ENCODE measurements around the gene ZSCAN32.

ZSCAN32 gene

GRCh38 chr16:3431779-3432219, 31.0 kb upstream of the ZSCAN32 start:
- no peak overlapping the region for H3K27ac ChIP-seq
- no peak for DNase-seq (ENCODE audit: low spot score)
- ChIA-PET CTCF (no interaction called here), POLR2A (ENCODE audit: low non-redundant PET) (no interaction called here)
- TF ChIP-seq, protein P1, sequence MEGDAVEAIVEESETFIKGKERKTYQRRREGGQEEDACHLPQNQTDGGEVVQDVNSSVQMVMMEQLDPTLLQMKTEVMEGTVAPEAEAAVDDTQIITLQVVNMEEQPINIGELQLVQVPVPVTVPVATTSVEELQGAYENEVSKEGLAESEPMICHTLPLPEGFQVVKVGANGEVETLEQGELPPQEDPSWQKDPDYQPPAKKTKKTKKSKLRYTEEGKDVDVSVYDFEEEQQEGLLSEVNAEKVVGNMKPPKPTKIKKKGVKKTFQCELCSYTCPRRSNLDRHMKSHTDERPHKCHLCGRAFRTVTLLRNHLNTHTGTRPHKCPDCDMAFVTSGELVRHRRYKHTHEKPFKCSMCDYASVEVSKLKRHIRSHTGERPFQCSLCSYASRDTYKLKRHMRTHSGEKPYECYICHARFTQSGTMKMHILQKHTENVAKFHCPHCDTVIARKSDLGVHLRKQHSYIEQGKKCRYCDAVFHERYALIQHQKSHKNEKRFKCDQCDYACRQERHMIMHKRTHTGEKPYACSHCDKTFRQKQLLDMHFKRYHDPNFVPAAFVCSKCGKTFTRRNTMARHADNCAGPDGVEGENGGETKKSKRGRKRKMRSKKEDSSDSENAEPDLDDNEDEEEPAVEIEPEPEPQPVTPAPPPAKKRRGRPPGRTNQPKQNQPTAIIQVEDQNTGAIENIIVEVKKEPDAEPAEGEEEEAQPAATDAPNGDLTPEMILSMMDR (conservative IDR thresholded peaks at IDR 0.05; ENCODE audit: low read depth), result no peak

- no peak for DNase-seq (ENCODE audit: low spot score)
- ChIA-PET POLR2A (ENCODE audit: low non-redundant PET) (no interaction called here), CTCF (no interaction called here)
- H3K27ac ChIP-seq, result no peak overlapping the region
- TF ChIP-seq, protein P1 (conservative IDR thresholded peaks at IDR 0.05; ENCODE audit: low read depth), result no peak
Observed at GRCh38 chr16:3413730-3414379, 13.1 kb upstream of the ZSCAN32 start.

DNA sequence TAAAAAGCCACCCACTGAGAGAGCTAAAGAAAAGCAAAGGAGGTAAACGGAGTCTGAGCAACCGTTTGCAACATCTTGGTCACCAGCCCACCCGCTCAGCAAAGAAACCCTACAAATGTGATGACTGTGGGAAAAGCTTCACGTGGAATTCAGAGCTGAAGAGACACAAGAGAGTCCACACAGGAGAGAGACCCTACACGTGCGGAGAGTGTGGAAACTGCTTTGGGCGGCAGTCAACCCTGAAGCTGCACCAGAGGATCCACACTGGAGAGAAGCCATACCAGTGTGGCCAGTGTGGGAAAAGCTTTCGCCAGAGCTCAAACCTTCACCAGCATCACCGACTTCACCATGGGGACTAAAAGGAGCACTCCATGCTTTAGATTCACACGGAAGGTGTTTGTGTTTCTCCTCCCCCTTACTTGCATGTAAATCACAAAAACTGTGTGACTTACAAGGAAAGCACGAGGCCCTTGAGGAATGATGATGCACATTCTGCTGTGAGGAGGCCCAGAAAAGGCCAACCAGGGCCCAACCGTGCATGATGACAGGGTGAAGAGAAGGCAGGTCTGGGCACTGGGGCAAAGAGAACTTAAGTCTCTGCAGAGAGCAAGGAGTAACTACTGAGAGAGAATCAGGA, 7.9 kb upstream of the ZSCAN32 start:
- ChIA-PET CTCF (no interaction called here), POLR2A (ENCODE audit: low non-redundant PET) (no interaction called here)
- H3K27ac ChIP-seq, result no peak overlapping the region
- no peak for DNase-seq (ENCODE audit: low spot score)
- TF ChIP-seq, protein P1 (conservative IDR thresholded peaks at IDR 0.05; ENCODE audit: low read depth), result no peak

DNA sequence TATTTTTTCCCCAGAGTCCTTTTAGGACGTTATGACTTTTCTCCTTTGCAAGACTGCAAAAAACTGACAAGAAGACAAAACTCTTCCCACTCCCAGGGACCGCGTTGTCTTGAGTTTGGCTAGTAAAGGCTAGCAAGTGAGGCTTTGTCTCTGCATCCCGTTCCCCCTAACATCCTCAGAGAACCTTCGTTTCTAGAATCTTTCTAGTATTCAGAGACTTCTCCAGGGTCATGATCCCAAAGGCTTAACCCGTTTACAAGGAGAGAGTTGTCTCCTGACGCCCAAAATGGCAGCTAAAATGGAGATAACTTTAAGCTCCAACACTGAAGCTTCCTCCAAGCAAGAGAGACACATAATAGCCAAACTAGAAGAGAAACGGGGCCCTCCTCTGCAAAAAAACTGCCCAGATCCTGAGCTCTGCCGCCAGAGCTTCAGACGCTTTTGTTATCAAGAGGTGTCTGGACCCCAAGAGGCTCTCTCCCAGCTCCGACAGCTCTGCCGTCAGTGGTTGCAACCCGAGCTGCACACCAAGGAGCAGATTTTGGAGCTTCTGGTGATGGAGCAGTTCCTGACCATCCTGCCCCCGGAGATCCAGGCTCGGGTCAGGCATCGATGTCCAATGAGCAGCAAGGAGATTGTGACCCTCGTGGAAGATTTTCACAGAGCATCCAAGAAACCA, 1.1 kb upstream of the ZSCAN32 start:
- TF ChIP-seq, protein P1 (conservative IDR thresholded peaks at IDR 0.05; ENCODE audit: low read depth), result no peak
- ChIA-PET POLR2A (ENCODE audit: low non-redundant PET) (interaction anchor here (1.2 to 1.6 kb wide), 2 partner anchors 37 to 138 kb away, joined by 3 to 5 read pairs; no protein-coding TSS in a partner anchor), CTCF (interaction anchor here (0.7 to 1.3 kb wide), 2 partner anchors 37 to 441 kb away, joined by 3 read pairs; no protein-coding TSS in a partner anchor)
- DNase-seq (ENCODE audit: low spot score), result peak; percentile 13
- H3K27ac ChIP-seq, result peak overlapping the region; percentile 89

- CTCF ChIA-PET, result interaction anchor here (0.6 to 1.3 kb wide), 2 partner anchors 35 to 290 kb away, joined by 3 to 4 read pairs; no protein-coding TSS in a partner anchor
Observed at GRCh38 chr16:3400446-3400778, 392 bp downstream of the ZSCAN32 start.

More at GRCh38 chr16:3400446-3400778, 392 bp downstream of the ZSCAN32 start:
- no peak for DNase-seq (ENCODE audit: low spot score)
- TF ChIP-seq, protein P1 (conservative IDR thresholded peaks at IDR 0.05; ENCODE audit: low read depth), result no peak
- POLR2A ChIA-PET (ENCODE audit: low non-redundant PET), result interaction anchor here (1.2 to 1.6 kb wide), 2 partner anchors 36 to 118 kb away, joined by 5 read pairs; partner anchors contain the start of gene ZNF263
- peak overlapping the region; percentile 89 for H3K27ac ChIP-seq

Measured in RWPE1 (cell line).